IMR-90 (cell line): ENCODE measurements around the gene GMFB. TPM values are rescaled to one million over a fixed set of nuclear protein-coding genes. Genes with fewer than 3 reads are reported as not detected.

Experiments used
- ATAC-seq: fragments of 200-7000 bp; cut with Tn5 transposase; 2 replicates; pipeline ENCODE4 v1.9.1; 2020; ENCODE audit warnings: low read depth, mild to moderate bottlenecking, moderate library complexity
- BruUV-seq: library from RNA; stranded (reverse); fragments of 400-500 nt; replicated peaks from 2 replicates; lab custom pipeline; 2021; lab: Mats Ljungman, UMichigan
- CTCF ChIA-PET: fragments of 300-600 bp; formaldehyde crosslinking; extraction: SDS; loops from one replicate; lab custom pipeline; 2021; ENCODE audit warnings: antibody characterized with exemption; lab: Yijun Ruan, JAX
- POLR2A ChIA-PET: fragments of 300-600 bp; sonication (Branson Sonifier 250); formaldehyde crosslinking; loops from one replicate; lab custom pipeline; 2022; ENCODE audit warnings: antibody characterized with exemption; ENCODE audit not compliant: unreplicated experiment; lab: Charles Lee
- DNase-seq: peaks from one replicate; pipeline ENCODE4 v3.0.0; 2013
- H2AFZ ChIP-seq: replicated peaks from 2 replicates; pipeline ENCODE3; 2013; ENCODE audit warnings: low read length, mild to moderate bottlenecking; ENCODE audit not compliant: poor library complexity
- H2AK5ac ChIP-seq: 2 replicates; pipeline ENCODE4 v1.6.1; 2013; ENCODE audit warnings: low read depth, low read length, inconsistent platforms
- H2AK9ac ChIP-seq: replicated peaks from 2 replicates; pipeline ENCODE3; 2013; ENCODE audit warnings: mild to moderate bottlenecking, low read depth, low read length, moderate library complexity; ENCODE audit not compliant: poor library complexity
- H2BK120ac ChIP-seq: 2 replicates; pipeline ENCODE4 v1.6.1; 2013; ENCODE audit warnings: low read depth, low read length, inconsistent platforms
- H2BK15ac ChIP-seq: 3 replicates; pipeline ENCODE4 v1.6.1; 2013; ENCODE audit warnings: low read depth, low read length, inconsistent platforms
- H2BK20ac ChIP-seq: 2 replicates; pipeline ENCODE4 v1.6.1; 2013; ENCODE audit warnings: low read depth, mild to moderate bottlenecking, inconsistent platforms, low read length, moderate library complexity
- H2BK5ac ChIP-seq: 2 replicates; pipeline ENCODE4 v1.6.1; 2013; ENCODE audit warnings: mild to moderate bottlenecking, low read depth, low read length, inconsistent platforms; ENCODE audit not compliant: poor library complexity, severe bottlenecking
- H3K14ac ChIP-seq: replicated peaks from 2 replicates; pipeline ENCODE4 v1.6.1; 2013; ENCODE audit warnings: low read depth, low read length, inconsistent platforms
- H3K18ac ChIP-seq: 2 replicates; pipeline ENCODE4 v1.6.1; 2013; ENCODE audit warnings: low read depth, low read length, control low read depth
- H3K23ac ChIP-seq: 2 replicates; pipeline ENCODE4 v1.6.1; 2013; ENCODE audit warnings: low read depth, low read length, inconsistent platforms
- H3K27ac ChIP-seq: 2 replicates; pipeline ENCODE4 v1.5.1; 2013; ENCODE audit warnings: mild to moderate bottlenecking, control low read depth, low read length; ENCODE audit not compliant: insufficient read depth
- H3K27me3 ChIP-seq: 2 replicates; pipeline ENCODE4 v1.6.1; 2013; ENCODE audit warnings: low read length; ENCODE audit not compliant: control insufficient read depth, insufficient read depth
- H3K36me3 ChIP-seq: 2 replicates; pipeline ENCODE4 v1.6.1; 2013; ENCODE audit warnings: low read length, mixed read lengths; ENCODE audit not compliant: control insufficient read depth, insufficient read depth
- H3K4ac ChIP-seq: 2 replicates; pipeline ENCODE4 v1.6.1; 2013; ENCODE audit warnings: low read depth, low read length, inconsistent platforms
- H3K4me1 ChIP-seq: 2 replicates; pipeline ENCODE4 v1.6.1; 2013; ENCODE audit warnings: low read length, mixed read lengths; ENCODE audit not compliant: control insufficient read depth, insufficient read depth
- H3K4me2 ChIP-seq: 2 replicates; pipeline ENCODE4 v1.6.1; 2013; ENCODE audit warnings: low read depth, mild to moderate bottlenecking, control low read depth, low read length, moderate library complexity
- H3K4me3 ChIP-seq: 2 replicates; pipeline ENCODE4 v1.5.1; 2013; ENCODE audit warnings: low read depth, mild to moderate bottlenecking, control low read depth, low read length, moderate library complexity; ENCODE audit not compliant: insufficient read depth
- H3K56ac ChIP-seq: 2 replicates; pipeline ENCODE4 v1.6.1; 2013; ENCODE audit warnings: low read length, inconsistent platforms; ENCODE audit not compliant: insufficient read depth; ENCODE audit errors: extremely low read depth
- H3K79me1 ChIP-seq, 2 experiments: 2 replicates each; pipeline ENCODE4 v1.6.1; 2013; ENCODE audit warnings: low read length in 2 of 2, inconsistent platforms in 1 of 2, low read depth in 1 of 2
- H3K9ac ChIP-seq: 2 replicates; pipeline ENCODE4 v1.6.1; 2013; ENCODE audit warnings: low read depth, low read length, control low read depth
- H3K9me1 ChIP-seq: 2 replicates; pipeline ENCODE4 v1.6.1; 2013; ENCODE audit warnings: low read length, inconsistent platforms; ENCODE audit not compliant: insufficient read depth
- H3K9me3 ChIP-seq: 2 replicates; pipeline ENCODE4 v1.6.1; 2013; ENCODE audit warnings: low read length; ENCODE audit not compliant: control insufficient read depth, insufficient read depth
- H4K20me1 ChIP-seq: 2 replicates; pipeline ENCODE4 v1.6.1; 2013; ENCODE audit warnings: low read length, inconsistent platforms; ENCODE audit not compliant: insufficient read depth
- H4K5ac ChIP-seq: 2 replicates; pipeline ENCODE4 v1.6.1; 2013; ENCODE audit warnings: mild to moderate bottlenecking, low read depth, low read length, control low read depth
- H4K8ac ChIP-seq, 2 experiments: 2 replicates each; pipeline ENCODE4 v1.6.1; 2013; ENCODE audit warnings: low read depth in 2 of 2, low read length in 2 of 2, control low read depth in 1 of 2, inconsistent platforms in 1 of 2
- H4K91ac ChIP-seq: 2 replicates; pipeline ENCODE4 v1.6.1; 2013; ENCODE audit warnings: low read depth, low read length, inconsistent platforms; ENCODE audit not compliant: insufficient read depth
- CEBPB ChIP-seq: IDR thresholded peaks from 2 replicates; pipeline ENCODE4 v1.6.1; 2012; ENCODE audit warnings: low read depth, low read length, improper control_type of control experiment
- MAFK ChIP-seq: IDR thresholded peaks from 2 replicates; pipeline ENCODE4 v1.6.1; 2012; ENCODE audit warnings: low read depth, low read length, improper control_type of control experiment
- MXI1 ChIP-seq: IDR thresholded peaks from 2 replicates; pipeline ENCODE4 v1.6.1; 2012; ENCODE audit warnings: low read depth, mild to moderate bottlenecking, low read length, moderate library complexity, borderline replicate concordance
- RAD21 ChIP-seq: IDR thresholded peaks from 2 replicates; pipeline ENCODE4 v1.6.1; 2012; ENCODE audit warnings: low read length, improper control_type of control experiment
- WGBS, 2 experiments: methylation state at CpG; one replicate each; pipeline versions ENCODE4 v1.1.5 to v1.1.7; 2013; ENCODE audit warnings: missing lambda C conversion rate in 2 of 2; ENCODE audit not compliant: insufficient read length in 1 of 2; ENCODE audit errors: extremely low coverage in 2 of 2; 5-methylcytosine and 5-hydroxymethylcytosine counted together
- dilution Hi-C: fragments of 300-500 bp; cut with HindIII; formaldehyde crosslinking; loops from one replicate; pipeline ENCODE4 v1.14.3; 2018; ENCODE audit warnings: low sequenced_read_pairs; ENCODE audit not compliant: unreplicated experiment
- in situ Hi-C: fragments of 300-500 bp; cut with MboI; formaldehyde crosslinking; loops from 3 replicates; pipeline ENCODE4 v1.14.3; 2019; ENCODE audit warnings: low sequenced_read_pairs, inconsistent platforms, mixed read lengths
- intact Hi-C: fragments of 100-400 bp; cut with micrococcal nuclease; formaldehyde crosslinking; loops from 2 replicates; pipeline ENCODE4 v1.10.0; 2022
- polyA plus RNA-seq, 3 experiments: library from polyadenylated mRNA; depleted of rRNA; stranded (reverse); fragments of >200 nt; gene quantifications; 2 replicates each; pipeline ENCODE4 v1.2.3, GENCODE V29; 2012; ENCODE audit warnings: low replicate concordance in 1 of 3
- total RNA-seq: library from RNA; depleted of rRNA; stranded (reverse); fragments of >200 nt; gene quantifications from 2 replicates; pipeline ENCODE4 v1.2.3, GENCODE V29; 2012

Gene GMFB
- total and polyA plus RNA-seq, 2 of the 4 experiments (the other 2 are of a cell fraction) = 22.4 to 59.1 TPM

DNA sequence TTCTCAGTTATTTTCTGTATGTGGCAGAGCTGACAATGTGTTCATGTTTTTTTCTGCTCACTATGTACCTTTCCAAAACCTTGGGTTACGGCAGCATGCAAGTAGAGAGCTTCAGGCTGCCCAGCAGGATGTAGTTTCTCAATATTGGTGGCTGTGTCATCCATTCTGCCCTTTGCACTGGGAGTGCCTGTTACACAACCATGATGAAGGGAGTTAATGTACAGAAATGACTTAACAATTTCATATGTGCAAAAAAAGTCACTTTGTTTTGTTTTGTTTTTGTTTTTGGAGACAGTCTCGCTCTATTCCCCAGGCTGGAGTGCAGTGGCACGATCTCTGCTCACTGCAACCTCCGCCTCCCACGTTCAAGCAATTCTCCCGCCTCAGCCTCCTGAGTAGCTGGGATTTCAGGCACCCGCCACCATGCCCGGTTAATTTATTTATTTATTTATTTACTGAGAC is 41.5 kb downstream of the GMFB start:
- Histone ChIP-seq H2BK120ac (no peak overlapping the region), H2BK5ac (no peak overlapping the region), H3K27me3 (no peaks in the 10 kb centered on the region), H2AK5ac (no peak overlapping the region), H3K4me1 (peaks cover 2% of the 10 kb centered on the region; the same call in 1 of the 2 replicates), H3K23ac (no peak overlapping the region), H3K36me3 (no peaks in the 10 kb centered on the region), H2BK15ac (no peak overlapping the region), H3K9me1 (no peaks in the 10 kb centered on the region; the same call in 1 of the 2 replicates), H3K9ac (no peak overlapping the region), H3K27ac (no peak overlapping the region), H4K5ac (no peak overlapping the region), H3K18ac (no peak overlapping the region), H2BK20ac (no peak overlapping the region), H3K79me1 (no peaks in the 10 kb centered on the region), H2AK9ac (no peak overlapping the region), H3K4me3 (no peak overlapping the region), H3K56ac (no peak overlapping the region), H3K4ac (no peak overlapping the region), H4K20me1 (no peaks in the 10 kb centered on the region), H4K8ac (no peak overlapping the region), H2AFZ (no peak overlapping the region), H4K91ac (no peak overlapping the region), H3K9me3 (no peaks in the 10 kb centered on the region), H3K14ac (no peak overlapping the region), H3K4me2 (no peak overlapping the region)
- ATAC-seq = peak; percentile 41; the same call in 1 of the 2 replicates
- no CpG with 5 or more reads among the region's 8 CpGs for WGBS, 2 experiments
- in situ Hi-C loops = no loop called here
- ChIA-PET POLR2A (no interaction called here), CTCF (interaction anchor here (0.5 kb wide), 1 partner anchor 562 kb away, joined by 3 read pairs; no protein-coding TSS in a partner anchor)
- BruUV-seq = no TSS peak
- peak; percentile 52 for DNase-seq
- TF ChIP-seq CEBPB (peak; percentile 77), RAD21 (no peak), MXI1 (no peak), MAFK (no peak)
- dilution Hi-C loops = no loop called here
- intact Hi-C loops = no loop called here
